SIG-M5 (cell line): Measurements from ENCODE around the gene FEV.

Experiments used
- DNase-seq: peaks from one replicate; lab custom pipeline; 2025; lab: John Stamatoyannopoulos, UW

The FEV gene

GRCh38 chr2:218993345-218994315, 8.6 kb upstream of the FEV start, which contains the start of gene CRYBA2:
Gene CRYBA2 (minus strand): TSS chr2:218993422. CDS start chr2:218993176, 246 bp downstream.
- no peak for DNase-seq

- no peak for DNase-seq
Measured at GRCh38 chr2:218992703-218993344, 7.8 kb upstream of the FEV start.

- no peak for DNase-seq
Measured at GRCh38 chr2:218992196-218992595, 7.2 kb upstream of the FEV start.

- no peak for DNase-seq
Measured at GRCh38 chr2:218991674-218992168, 6.7 kb upstream of the FEV start.

GRCh38 chr2:218990612-218991011, 5.6 kb upstream of the FEV start:
- DNase-seq = no peak

GRCh38 chr2:218990052-218990451, 5.1 kb upstream of the FEV start:
- DNase-seq = no peak

- DNase-seq = no peak
Measured at GRCh38 chr2:218988650-218989049, 3.7 kb upstream of the FEV start.

- no peak for DNase-seq
Measured at GRCh38 chr2:218988164-218988563, 3.2 kb upstream of the FEV start.

GRCh38 chr2:218986148-218986761, 1.3 kb upstream of the FEV start:
- no peak for DNase-seq

GRCh38 chr2:218985325-218986091, 524 bp upstream of the FEV start:
- no peak for DNase-seq

- no peak for DNase-seq
Measured at GRCh38 chr2:218984239-218985020, 554 bp downstream of the FEV start.

- DNase-seq = no peak
Measured at GRCh38 chr2:218983934-218984238, 1.1 kb downstream of the FEV start.

GRCh38 chr2:218983263-218983933, 1.6 kb downstream of the FEV start:
- no peak for DNase-seq

- no peak for DNase-seq
Measured at GRCh38 chr2:218982586-218983262, 2.3 kb downstream of the FEV start.

GRCh38 chr2:218981881-218982585, 3.0 kb downstream of the FEV start:
- DNase-seq = no peak

- no peak for DNase-seq
Measured at GRCh38 chr2:218981390-218981880, 3.5 kb downstream of the FEV start.

GRCh38 chr2:218980735-218981389, 4.1 kb downstream of the FEV start:
- no peak for DNase-seq

- DNase-seq = no peak
Measured at GRCh38 chr2:218979846-218980734, 4.9 kb downstream of the FEV start.
